ENCODE measurements around the gene MCFD2. TPM values are rescaled to one million over a fixed set of nuclear protein-coding genes. Genes with fewer than 3 reads are reported as not detected.

MCFD2 gene
- total RNA-seq, 1 donor = 265 TPM

GRCh38 chr2:46939626-46940359 is 24.2 kb upstream of the MCFD2 start:
- no peak for TF ChIP-seq CTCF (IDR thresholded peaks at IDR 0.05; ENCODE audit: insufficient read depth, low read length)
- no peak overlapping the region for H3K4me3 ChIP-seq (ENCODE audit: low read depth, low read length)
- no peak for DNase-seq (ENCODE audit: low read depth)

GRCh38 chr2:46937471-46937901 is 21.9 kb upstream of the MCFD2 start:
- TF ChIP-seq CTCF (IDR thresholded peaks at IDR 0.05; ENCODE audit: insufficient read depth, low read length) = peak; percentile 57
- H3K4me3 ChIP-seq (ENCODE audit: low read depth, low read length) = no peak overlapping the region
- DNase-seq (ENCODE audit: low read depth) = no peak

GRCh38 chr2:46936566-46936965 is 21.0 kb upstream of the MCFD2 start:
- DNase-seq (ENCODE audit: low read depth) = no peak
- TF ChIP-seq CTCF (IDR thresholded peaks at IDR 0.05; ENCODE audit: insufficient read depth, low read length) = no peak
- H3K4me3 ChIP-seq (ENCODE audit: low read depth, low read length) = no peak overlapping the region

GRCh38 chr2:46935071-46935470 is 19.5 kb upstream of the MCFD2 start:
- no peak for TF ChIP-seq CTCF (IDR thresholded peaks at IDR 0.05; ENCODE audit: insufficient read depth, low read length)
- DNase-seq (ENCODE audit: low read depth) = no peak
- no peak overlapping the region for H3K4me3 ChIP-seq (ENCODE audit: low read depth, low read length)

GRCh38 chr2:46929612-46930011 is 14.0 kb upstream of the MCFD2 start:
- DNase-seq (ENCODE audit: low read depth) = no peak
- no peak for TF ChIP-seq CTCF (IDR thresholded peaks at IDR 0.05; ENCODE audit: insufficient read depth, low read length)
- no peak overlapping the region for H3K4me3 ChIP-seq (ENCODE audit: low read depth, low read length)

- no peak overlapping the region for H3K4me3 ChIP-seq (ENCODE audit: low read depth, low read length)
- TF ChIP-seq CTCF (IDR thresholded peaks at IDR 0.05; ENCODE audit: insufficient read depth, low read length) = no peak
- no peak for DNase-seq (ENCODE audit: low read depth)
Measured at GRCh38 chr2:46926863-46927262, 11.3 kb upstream of the MCFD2 start.

Measured in fibroblast of the aortic adventitia (primary cell).